GM19324 (cell line): ENCODE results near the gene TTLL3.
A peak's percentile ranks its signal among the peaks of the same experiment; 100 is the strongest.
"Not testable (repeated sequence)": the region's sequence is repeated elsewhere in the genome, so short reads cannot be mapped to it uniquely, and the experiment has no call there.

ENCODE experiments used
- ATAC-seq: cut with Tn5 transposase; IDR thresholded peaks from one replicate; pipeline ENCODE4 v1.9.1; 2021; ENCODE audit warnings: mild to moderate bottlenecking, moderate library complexity; ENCODE audit not compliant: unreplicated experiment, low FRiP score

TTLL3 gene

GRCh38 chr3:9834520-9835380 lies 24.7 kb downstream of the TTLL3 start:
- no peak for ATAC-seq

DNA sequence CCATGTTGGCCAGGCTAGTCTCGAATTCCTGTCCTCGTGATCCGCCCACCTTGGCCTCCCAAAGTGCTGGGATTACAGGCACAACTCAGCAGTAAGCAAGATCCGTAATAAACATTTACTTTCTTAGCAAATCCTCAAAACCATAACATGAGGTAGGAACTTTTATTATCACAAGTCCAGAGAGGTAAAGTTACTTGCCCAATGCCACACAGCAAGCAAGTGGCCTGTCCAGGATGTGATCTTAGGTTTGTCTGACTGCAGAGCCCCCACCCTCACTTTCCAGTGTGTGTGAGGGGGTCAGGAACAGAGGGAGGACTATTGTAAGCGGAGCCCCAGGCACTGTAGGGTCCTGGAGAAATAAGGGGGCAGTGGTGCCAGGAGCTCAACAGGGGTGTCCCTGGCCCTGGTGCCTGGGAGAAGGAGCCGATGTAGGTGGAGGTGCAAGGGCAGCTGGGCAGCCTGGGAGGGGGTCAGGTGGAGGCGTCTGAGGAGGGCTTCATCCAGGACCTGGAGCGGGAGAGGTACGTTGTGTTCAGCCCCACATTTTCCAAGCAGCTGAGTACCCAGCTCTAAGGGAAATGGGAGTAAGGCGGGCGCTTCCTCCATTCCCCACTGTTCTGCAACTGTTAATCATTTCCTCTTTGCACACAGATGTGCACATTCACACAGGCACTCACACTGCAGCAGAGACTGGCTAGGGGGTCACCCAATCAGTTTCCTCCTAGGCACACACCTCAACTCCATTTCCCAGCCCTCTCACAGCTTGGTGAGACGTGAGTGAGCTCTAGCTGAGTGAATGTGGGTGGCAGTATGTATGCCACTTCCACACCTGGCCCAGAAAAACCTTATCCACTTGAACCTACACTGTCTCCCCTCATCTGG lies 27.9 kb downstream of the TTLL3 start:
- no peak for ATAC-seq

DNA sequence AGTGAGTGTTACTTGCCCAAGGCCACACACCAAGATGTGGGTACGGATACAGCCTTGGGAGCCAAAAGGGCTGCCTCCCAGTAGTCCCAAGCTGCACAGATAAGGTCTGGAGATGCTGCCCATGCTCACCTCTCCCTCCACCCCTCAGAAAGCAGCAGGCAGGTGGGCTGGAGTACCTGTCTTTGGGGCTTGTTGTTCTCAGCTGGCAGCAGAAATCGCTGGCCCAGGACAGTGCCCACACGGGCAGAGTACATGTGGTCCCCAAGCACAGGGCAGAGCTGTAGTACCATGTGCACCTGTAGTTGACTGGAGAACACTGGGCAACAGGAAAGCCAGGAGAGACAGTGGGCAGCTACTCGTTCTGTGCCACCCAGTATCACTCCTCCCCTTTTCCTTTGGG lies 28.8 kb downstream of the TTLL3 start:
- no peak for ATAC-seq

GRCh38 chr3:9841015-9841414 lies 31.0 kb downstream of the TTLL3 start:
- no peak for ATAC-seq

DNA sequence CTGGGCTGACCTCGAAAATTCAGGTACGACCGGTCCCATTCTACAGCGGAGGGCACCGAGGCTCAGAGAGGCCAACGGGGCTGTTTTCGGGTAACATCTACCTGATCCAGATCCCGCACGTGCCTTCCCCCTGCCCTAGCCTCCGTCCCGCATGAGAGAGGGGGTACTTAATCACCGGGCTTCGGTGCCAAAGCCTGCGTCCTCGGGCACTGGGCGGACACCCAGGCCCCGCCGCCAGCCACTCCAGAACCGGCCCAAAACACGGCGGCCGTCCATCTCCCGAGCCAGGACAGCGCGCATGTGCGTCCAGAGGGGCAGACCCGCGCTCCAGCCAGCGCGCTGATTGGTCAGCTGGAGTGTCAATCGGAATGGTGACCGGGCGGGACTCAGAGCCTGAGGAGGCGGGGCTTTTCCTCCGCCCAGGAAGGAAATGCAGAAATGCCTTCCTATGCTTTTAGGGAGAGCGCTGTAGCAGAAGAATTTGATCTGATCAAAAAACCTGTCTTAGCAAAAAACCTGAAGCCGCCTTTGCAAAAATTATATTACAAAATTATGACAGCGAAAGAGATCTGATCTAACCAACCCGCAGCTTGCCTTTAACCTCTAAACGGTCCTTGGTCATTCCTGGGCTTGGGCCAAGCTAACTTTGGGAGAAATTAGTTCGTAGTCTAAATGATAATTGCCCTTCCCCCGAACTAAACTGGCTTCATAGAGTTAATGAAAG lies 33.8 kb downstream of the TTLL3 start, which contains the start of gene RPUSD3:
Gene RPUSD3 (minus strand): TSS at position 294 of the 724 bp plus-strand sequence. CDS start 18 bp downstream, at position 276.
- peak; percentile 97 for ATAC-seq

DNA sequence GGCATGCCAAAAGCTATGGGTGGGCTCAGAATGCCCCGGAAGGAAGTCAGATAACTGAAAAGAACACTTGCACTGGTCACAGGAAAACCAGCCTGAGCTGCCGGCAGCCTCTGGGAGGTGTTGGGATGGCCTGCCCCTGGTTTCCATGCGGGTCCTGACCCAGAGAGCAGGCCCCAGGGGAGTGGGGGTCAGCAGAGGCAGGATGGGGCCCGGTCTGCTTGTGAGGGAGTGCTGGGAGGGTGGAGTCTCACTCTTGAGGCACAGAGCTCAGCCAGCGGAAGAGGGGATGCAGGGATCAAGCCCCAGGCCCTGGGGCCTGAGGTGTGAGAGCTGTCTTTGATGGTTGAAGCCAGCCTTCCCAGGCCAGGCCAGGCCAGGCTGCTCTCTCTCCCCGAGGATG lies 36.2 kb downstream of the TTLL3 start:
- ATAC-seq = no peak

- no peak for ATAC-seq
Measured at GRCh38 chr3:9846931-9847488, 36.9 kb downstream of the TTLL3 start.

GRCh38 chr3:9847870-9848269 lies 37.8 kb downstream of the TTLL3 start:
- not testable (repeated sequence) for ATAC-seq

- not testable (repeated sequence) for ATAC-seq
Measured at GRCh38 chr3:9848860-9849259, 38.8 kb downstream of the TTLL3 start.

DNA sequence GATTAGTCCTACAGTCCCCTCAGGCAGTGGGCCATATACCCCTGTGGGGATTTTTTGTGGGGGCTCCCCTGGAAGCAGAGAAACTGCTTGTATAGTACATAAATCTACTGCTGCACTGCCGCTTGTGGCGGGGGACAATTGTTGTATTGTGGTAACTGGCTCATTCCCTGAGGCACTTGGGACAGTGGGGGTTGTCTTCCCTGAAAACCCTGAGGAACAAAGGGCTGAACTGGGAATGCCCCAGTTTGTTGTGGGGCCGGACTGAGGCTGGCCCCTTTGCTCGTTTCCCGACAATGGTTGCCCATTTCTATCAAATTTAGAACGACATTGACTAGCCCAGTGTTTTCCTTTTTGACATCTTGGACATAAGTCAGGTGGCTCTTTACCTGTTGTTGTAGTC lies 41.3 kb downstream of the TTLL3 start:
- not testable (repeated sequence) for ATAC-seq

DNA sequence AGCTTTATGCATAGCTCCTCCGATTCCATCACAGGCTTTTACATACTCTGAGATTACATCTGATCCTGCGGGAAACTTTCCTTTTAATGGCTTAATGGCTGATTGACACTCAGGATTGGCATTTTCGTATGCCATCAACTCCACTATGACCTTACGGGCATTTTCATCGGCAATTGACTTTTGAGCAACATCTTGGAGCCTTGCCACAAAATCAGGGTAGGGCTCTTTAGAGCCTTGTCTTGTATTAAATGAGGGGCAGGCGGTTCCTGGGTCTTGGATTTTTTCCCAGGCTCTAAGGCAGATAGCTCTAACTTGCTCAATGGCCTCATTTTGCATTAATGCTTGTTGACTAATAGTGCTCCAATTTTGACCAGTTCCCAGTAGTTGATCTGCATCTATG lies 41.9 kb downstream of the TTLL3 start:
- not testable (repeated sequence) for ATAC-seq

GRCh38 chr3:9852528-9852927 lies 42.5 kb downstream of the TTLL3 start:
- ATAC-seq = no peak

DNA sequence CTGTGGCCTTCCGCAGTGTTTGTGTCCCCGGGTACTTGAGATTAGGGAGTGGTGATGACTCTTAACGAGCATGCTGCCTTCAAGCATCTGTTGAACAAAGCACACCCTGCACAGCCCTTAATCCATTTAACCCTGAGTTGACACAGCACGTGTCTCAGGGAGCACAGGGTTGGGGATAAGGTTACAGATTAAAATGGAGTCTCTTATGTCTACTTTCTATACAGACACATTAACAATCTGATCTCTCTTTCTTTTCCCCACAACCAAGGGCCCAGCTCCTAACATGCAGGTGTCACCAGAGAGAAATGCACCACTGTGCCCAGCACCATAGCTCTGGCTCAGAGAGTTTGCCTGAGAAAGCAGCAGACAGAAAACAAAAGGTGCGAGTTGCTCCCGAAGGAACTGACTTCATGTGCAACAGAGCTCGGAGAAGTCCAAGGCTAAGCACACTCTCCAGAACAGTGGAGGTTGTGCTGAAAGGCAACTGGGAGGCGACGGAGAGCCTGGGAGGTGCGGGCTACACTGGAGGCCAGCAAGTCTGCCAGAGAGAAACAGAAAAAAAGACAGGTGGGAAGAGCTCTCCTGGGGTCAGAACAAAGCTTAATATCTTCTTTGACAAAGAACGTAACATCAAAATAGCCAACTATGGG lies 44.4 kb downstream of the TTLL3 start:
- not testable (repeated sequence) for ATAC-seq

GRCh38 chr3:9855594-9855993 lies 45.5 kb downstream of the TTLL3 start:
- no peak for ATAC-seq

- no peak for ATAC-seq
Measured at GRCh38 chr3:9859530-9860025, 49.5 kb downstream of the TTLL3 start.

DNA sequence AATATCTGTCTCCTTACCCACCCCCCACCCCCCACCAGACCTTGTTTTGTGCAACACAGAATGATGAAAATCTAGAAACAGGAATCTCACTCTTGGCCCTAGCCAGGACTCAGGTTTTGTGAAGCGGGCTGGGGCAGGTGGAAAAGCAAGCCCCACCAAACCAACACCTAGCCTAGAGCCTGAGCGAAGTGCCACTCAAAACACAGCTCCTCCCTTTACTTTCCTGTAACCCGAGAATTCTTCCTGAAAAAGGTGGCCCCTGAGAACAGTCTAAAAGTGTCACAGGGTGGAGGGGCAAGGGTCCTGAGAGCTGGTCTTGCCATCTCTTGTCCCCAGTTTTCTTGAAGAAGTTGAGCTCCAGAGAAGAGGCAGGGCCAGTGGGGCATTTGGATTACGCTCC lies 51.1 kb downstream of the TTLL3 start:
- ATAC-seq = no peak

DNA sequence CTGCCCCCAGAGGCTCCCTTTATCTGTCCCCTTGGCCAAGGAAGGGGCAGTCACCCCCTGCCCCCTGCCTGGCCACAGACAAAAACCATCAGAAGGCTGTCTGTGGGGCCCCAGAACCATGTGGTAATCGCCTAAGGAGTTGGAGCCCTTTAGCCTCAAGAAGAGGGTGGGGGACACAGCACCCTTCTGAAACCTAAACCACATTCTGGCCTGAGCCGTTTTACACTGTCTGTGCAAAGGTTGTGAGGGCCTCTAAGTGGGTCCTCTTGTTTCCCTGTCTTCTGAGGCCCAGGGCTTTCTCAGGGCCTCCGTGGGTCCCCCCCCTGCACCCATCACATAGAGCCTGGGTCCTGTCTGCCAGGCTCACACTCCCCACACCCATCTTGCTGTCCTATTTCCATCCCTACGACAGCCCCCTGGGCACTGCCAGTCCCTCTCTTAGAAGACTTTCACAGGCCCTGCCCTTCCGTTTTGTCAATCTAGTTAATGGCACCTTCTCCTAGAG lies 51.6 kb downstream of the TTLL3 start:
- no peak for ATAC-seq

- ATAC-seq = no peak
Measured at GRCh38 chr3:9862391-9863057, 52.5 kb downstream of the TTLL3 start.
